ENCODE data around the gene SRSF2.
"Not testable (repeated sequence)": the region's sequence is repeated elsewhere in the genome, so short reads cannot be mapped to it uniquely, and the experiment has no call there.

The SRSF2 gene

DNA sequence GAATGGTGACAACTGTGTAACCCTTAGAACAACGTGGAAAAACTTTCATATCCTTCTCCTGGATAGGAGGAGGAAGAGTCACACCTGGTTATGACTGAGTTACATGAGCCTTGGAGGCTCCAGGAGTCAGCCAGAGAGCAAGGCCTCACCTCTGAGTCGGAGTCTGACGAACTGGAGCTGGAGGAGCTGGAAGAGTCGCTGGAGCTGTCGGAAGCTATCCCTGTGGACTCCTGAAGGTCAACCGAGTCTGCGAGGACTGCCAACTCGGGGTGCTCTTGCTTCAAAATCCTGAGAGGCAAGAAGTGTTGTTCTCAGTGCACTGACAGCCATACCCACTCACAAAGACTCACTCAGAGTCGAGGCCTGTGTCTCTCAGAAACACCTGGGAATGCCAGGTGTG, 16.9 kb downstream of the SRSF2 start:
- no peak for DNase-seq

DNA sequence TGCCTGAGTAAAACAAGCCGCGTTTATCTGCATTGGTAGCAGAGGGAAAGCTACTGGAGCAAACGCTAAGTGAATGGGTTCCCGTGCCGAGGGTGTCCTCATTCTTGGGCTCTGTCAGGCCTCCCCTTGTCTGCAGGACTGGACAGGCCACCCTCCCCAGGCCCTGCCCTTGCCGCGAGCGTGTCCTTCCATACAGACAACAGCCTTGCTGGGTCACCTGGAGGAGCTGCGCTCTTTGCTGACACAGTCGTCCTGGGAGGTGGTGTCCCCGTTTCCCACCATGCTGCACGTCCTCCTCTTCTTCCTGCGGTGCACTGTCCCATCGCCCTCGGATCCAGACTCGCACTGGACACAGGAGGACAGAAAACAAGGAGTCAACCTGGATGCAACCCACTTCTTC, 18.6 kb downstream of the SRSF2 start:
- no peak for DNase-seq

DNA sequence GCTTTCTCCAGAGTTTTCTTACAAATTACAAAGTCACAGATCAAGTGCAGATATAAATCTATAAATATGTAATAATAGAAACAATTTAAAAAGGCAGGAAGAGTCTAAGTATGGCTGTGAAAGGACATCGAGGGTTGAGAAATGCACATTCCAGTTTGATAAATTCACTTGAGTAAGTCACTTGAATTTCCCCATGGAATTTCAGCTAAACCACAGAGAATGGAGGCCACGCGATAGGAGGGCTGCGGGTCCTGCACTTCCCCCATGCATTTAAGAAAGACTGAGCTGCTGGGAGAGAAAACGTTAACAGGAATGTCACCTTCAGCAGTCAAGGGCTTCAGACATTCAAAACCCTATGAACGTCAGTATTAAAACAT, 20.3 kb downstream of the SRSF2 start:
- DNase-seq, result no peak

GRCh38 chr17:76716146-76716838, 20.8 kb downstream of the SRSF2 start:
- no peak for DNase-seq

- no peak for DNase-seq
Observed at GRCh38 chr17:76715496-76715830, 21.7 kb downstream of the SRSF2 start.

DNA sequence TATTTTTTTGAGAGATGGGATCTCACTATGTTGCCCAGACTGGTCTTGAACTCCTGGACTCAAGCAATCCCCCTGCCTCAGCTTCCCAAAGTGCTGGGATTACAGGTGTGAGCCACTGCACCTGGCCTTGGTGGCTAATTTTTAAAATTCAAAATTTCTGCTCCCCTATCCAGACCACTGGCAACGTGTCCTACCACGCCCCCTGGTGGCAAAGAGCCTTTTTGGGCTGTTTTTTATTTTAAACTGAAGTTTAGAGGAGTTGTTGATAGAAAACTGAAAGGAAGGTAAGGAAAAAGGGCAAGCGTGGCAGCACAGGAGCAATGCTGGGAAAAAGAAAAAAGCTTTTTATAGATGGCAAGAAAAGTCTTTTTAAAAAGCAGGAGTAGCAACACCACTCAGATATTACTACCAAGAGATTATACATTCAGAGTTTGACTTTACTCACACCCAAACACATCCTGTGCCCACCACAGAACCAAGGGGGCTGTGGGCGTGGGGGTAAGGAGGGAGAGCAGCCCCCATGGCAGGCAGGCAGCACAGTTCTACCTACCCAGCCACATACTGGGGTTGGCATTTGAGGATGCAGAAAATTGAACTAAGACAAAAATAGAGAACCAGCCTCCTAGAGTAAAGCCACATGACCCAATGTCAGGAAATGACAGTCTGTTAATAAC, 22.2 kb downstream of the SRSF2 start:
- DNase-seq, result peak; percentile 15 to 75 (median 63)

DNA sequence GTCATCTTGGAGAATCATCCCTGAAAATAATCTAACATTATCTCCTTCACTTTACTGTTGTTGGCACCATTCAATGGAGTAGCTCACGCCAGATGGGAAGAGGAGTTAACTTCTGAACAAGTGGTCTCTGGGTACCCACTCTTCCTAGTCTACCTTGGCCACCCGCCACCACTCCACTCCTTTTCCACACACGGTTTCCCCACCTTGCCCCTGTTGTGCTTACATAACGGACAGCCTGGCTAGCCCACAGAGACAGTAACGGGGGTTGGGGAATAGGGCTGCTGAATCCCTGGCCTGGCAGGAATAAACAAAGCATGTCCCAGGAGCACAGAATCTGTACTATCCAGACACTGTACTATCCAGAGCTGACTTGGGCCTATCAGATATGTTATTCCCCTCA, 22.8 kb downstream of the SRSF2 start:
- no peak for DNase-seq

GRCh38 chr17:76713765-76714164, 23.4 kb downstream of the SRSF2 start:
- no peak for DNase-seq

- not testable (repeated sequence) for DNase-seq
Observed at GRCh38 chr17:76712321-76712720, 24.8 kb downstream of the SRSF2 start.

DNA sequence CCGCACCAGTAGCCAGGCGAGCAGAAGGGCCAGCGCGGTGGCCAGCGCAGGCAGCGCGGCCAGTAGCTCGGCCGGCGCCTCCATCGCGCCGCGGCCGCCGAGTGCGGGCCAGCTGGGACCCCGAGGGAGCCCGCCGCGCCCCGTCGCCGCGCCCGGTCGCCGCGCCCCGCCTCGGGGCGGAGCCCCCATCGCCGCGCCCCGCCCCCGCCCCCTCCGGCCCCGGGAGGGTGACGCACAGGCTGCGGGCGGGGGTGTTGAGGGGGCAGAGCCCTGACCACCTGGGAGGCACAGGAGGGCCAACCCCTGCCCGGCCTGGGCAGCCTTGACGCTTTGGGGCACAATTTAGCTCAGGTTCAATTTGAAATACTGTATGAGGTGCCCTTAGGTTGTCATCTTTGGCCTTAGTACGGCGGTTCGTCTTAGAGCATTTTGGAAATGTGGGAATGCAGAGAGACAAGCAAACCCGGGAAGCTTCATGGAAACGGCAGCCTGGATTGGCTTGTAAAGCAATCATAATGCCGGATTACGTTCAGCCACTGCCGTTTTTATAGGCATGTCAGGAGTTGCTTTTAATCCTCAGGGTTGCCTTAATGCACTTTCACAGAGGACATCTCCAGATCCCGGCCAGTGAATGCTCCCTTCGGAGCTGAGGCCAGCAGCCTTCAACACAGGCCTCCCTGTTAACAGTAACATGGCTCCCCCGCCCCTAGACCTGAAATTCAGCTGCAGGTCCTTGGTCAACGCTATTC, 26.1 kb downstream of the SRSF2 start, which contains the start of gene MXRA7:
TSS of gene MXRA7 (minus strand) at position 103 of the 749 bp plus-strand sequence. CDS start at position 84, 19 bp downstream.
- DNase-seq, result peak; percentile 60 to 73 (median 61)

DNA sequence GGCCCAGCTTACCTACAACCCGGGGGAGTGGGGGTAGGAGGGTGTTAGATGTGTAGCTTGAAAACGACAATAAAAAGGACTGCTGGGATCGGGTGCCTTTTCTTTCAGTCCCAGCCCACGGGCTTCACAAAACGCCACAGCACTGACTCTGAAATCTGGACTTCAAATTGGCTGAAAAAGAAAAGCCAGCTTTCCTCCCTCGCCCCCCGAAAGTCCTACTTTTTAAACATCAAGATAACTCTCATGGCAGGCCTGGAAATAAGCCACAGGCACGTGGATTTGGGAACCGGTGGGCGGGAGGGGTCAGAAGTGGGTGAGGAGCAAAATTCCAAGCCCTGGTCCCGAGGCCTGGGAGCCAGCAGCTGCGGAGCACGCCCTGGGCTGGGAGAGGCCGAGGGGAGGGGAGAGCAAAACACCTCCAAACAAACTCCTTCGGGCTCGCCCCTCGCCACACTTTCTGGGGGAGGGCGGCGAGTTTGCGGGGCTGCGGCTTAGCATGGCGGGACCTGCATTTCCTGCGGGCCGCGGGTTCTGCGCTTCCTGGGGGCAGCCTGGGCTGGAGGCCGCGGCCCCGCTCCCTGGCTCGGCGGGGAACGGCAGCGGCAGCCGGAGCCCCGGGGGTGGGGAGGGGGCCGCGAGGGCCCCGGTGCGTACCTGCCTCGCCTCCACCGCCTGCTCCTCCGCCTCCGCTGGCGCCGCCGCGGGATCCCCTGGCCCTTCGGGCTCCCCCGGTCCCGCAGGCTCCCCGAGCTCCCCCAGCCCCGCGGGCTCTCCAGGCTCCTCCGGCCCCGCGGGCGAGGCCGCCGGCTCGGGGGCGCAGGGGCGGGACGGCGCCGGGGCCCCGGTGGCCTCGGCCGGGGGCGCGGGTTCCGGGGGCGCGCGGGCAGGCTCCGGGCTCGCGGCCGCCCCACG, 26.9 kb downstream of the SRSF2 start:
- DNase-seq, result peak in 2 of 3 experiments; percentile 40 to 44

GRCh38 chr17:76709077-76709950, 27.8 kb downstream of the SRSF2 start:
- DNase-seq, result peak; percentile 41 to 80 (median 70)

DNA sequence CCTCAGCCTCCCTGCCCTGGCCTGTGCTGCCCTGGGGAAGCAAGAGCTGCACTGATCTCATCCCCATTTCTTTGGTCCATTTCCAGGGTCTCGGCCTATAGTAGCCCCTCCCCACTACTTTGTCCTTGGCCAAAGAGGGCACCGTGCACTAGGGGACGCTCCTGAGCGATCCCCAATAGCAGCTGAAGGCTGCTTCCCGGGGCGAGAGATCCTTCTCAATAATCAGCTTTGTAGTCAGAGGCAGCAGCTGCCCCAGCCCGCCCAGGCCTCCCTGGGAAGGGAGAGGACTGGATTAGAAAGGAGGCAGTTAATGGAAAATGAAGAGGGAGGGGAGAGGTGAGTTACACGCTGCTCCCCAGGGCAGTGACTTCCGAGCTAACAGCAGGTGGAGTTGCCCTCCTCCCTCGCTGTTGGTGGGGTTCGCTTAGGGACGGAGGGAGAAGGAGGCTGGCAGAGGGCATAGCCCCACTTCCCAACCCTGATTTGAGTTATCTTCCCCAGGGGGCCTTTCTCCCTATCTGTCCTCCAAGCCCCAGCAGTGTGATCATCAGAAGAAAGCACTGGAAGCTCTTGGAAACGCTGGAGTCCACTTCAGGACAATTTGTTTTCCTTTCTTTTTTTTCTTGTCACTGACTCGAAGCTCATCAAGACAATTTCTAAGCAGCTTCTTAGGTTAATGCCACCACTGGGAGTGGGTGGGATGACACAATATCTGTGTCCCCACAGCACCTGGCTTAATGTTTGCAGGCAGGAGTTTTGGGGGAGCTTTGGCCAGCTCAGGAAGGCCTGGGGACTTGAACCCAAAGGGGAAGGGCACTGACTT, 28.9 kb downstream of the SRSF2 start:
- DNase-seq, result peak in 1 of 3 experiments; percentile 49

- DNase-seq, result no peak
Observed at GRCh38 chr17:76706817-76707216, 30.3 kb downstream of the SRSF2 start.

DNA sequence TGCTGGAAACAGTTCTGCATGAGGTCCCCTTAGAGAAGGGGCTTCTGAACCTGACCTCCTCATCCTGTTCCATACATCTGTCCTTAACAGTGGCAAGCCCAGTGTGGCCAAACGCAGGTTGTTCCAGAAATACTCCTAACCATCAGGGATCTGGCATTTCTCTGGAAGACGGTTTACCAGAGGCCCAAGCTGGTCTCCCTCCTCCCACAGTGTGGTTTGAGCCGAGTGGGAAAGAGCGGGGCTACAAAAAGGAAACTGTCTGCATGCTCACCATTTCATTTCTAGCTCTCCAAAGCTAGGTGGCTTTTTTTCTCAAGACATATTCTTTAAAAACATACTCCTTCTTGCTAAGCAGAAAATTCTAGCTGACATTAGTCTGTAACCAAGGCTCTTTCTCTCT, 32.3 kb downstream of the SRSF2 start:
- no peak for DNase-seq

DNA sequence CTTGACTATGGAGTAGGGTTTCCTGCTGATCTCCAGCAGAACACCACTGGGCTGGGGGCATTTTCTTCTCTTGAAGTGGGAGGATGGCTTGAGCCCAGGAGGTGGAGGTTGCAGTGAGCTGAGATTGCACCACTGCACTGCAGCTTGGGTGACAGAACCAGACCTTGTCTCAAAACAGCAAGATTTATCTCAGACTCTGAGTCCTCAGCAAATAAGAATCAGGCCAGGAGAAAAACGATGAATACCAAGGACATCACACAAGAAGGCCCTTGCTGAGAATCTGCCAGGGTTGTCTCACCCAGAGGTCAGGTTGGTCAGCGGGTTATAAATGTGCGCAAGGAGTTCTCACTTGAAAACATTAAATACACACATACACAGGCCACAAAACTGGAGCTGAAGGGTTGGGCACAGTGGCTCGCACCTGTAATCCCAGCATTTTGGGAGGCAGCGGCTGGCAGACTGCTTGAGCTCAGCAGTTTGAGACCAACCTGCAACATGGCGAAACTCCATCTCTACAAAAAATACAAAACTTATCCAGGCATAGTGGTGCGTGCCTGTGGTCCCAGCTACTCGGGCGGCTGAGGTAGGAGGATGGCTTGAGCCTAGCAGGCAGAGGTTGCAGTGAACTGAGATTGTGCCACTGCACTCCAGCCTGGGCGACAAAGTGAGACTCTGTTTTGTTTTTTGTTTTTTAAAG, 34.0 kb downstream of the SRSF2 start:
- DNase-seq, result no peak

- DNase-seq, result no peak
Observed at GRCh38 chr17:76702076-76702475, 35.1 kb downstream of the SRSF2 start.

- DNase-seq, result no peak
Observed at GRCh38 chr17:76701471-76701967, 35.6 kb downstream of the SRSF2 start.

- peak; percentile 66 to 78 (median 76) for DNase-seq
Observed at GRCh38 chr17:76700617-76701470, 36.3 kb downstream of the SRSF2 start.
